Mesothelial cell of epicardium (in vitro differentiated cells): Measurements from ENCODE around the gene CPT1A. TPM values are rescaled to one million over a fixed set of nuclear protein-coding genes. Genes with fewer than 3 reads are reported as not detected.

Source experiments
- DNase-seq, 2 experiments: peaks; one replicate each; pipeline ENCODE4 v3.0.0; 2021; ENCODE audit warnings: low spot score in 2 of 2; ENCODE audit not compliant: unreplicated experiment in 2 of 2
- H3K27ac Mint-ChIP-seq: 2 replicates; pipeline ENCODE4 v1.8.0; 2021; ENCODE audit warnings: mixed read lengths
- H3K27me3 Mint-ChIP-seq: 2 replicates; pipeline ENCODE4 v1.8.0; 2021; ENCODE audit warnings: low read depth, mixed read lengths
- H3K36me3 Mint-ChIP-seq: 2 replicates; pipeline ENCODE4 v1.8.0; 2021; ENCODE audit warnings: mixed read lengths
- H3K4me1 Mint-ChIP-seq: 2 replicates; pipeline ENCODE4 v1.8.0; 2021; ENCODE audit warnings: mixed read lengths
- H3K4me3 Mint-ChIP-seq: 2 replicates; pipeline ENCODE4 v1.8.0; 2021; ENCODE audit warnings: mild to moderate bottlenecking, moderate library complexity, mixed read lengths
- H3K9me3 Mint-ChIP-seq: 2 replicates; pipeline ENCODE4 v1.8.0; 2021; ENCODE audit warnings: mixed read lengths
- total RNA-seq: library from RNA; stranded (reverse); gene quantifications from 3 replicates; pipeline ENCODE4 v1.2.1, GENCODE V29; 2021
- TF ChIP-seq, protein P1 (sequence below): fragments of 200-600 bp; sonication (generic); IDR thresholded peaks from one replicate; pipeline ENCODE4 v1.5.0; 2021; ENCODE audit warnings: antibody characterized with exemption; ENCODE audit not compliant: unreplicated experiment

CPT1A gene
- total RNA-seq, 1 donor from 2014 or later = 2.6 TPM

DNA sequence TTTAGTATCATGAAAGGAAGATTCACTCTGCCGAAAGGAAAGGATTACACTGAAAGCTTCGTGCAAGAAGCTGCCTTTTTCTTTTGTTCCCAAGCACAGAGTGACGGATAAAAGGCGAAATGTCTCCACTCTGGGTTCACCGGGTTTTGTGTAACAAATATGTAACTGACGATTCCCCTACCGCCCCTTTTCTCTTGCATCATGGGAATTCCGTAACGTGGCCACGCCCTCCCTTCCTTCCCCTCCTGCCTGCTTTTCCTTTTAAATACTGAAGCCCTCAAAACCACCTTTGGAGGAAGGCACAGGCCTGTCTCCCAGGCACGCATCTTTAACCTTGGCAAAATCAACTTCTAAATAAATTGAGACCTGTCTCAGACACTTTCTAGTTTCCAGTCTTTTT lies 74.0 kb downstream of the CPT1A start:
- H3K4me3 Mint-ChIP-seq = no peak overlapping the region
- H3K4me1 Mint-ChIP-seq = peaks cover 26% of the 10 kb centered on the region
- H3K27ac Mint-ChIP-seq = no peak overlapping the region
- H3K27me3 Mint-ChIP-seq = peaks cover 5% of the 10 kb centered on the region
- TF ChIP-seq, protein P1, sequence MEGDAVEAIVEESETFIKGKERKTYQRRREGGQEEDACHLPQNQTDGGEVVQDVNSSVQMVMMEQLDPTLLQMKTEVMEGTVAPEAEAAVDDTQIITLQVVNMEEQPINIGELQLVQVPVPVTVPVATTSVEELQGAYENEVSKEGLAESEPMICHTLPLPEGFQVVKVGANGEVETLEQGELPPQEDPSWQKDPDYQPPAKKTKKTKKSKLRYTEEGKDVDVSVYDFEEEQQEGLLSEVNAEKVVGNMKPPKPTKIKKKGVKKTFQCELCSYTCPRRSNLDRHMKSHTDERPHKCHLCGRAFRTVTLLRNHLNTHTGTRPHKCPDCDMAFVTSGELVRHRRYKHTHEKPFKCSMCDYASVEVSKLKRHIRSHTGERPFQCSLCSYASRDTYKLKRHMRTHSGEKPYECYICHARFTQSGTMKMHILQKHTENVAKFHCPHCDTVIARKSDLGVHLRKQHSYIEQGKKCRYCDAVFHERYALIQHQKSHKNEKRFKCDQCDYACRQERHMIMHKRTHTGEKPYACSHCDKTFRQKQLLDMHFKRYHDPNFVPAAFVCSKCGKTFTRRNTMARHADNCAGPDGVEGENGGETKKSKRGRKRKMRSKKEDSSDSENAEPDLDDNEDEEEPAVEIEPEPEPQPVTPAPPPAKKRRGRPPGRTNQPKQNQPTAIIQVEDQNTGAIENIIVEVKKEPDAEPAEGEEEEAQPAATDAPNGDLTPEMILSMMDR = no peak
- no peaks in the 10 kb centered on the region for H3K36me3 Mint-ChIP-seq
- no peak for DNase-seq
- no peaks in the 10 kb centered on the region for H3K9me3 Mint-ChIP-seq

DNA sequence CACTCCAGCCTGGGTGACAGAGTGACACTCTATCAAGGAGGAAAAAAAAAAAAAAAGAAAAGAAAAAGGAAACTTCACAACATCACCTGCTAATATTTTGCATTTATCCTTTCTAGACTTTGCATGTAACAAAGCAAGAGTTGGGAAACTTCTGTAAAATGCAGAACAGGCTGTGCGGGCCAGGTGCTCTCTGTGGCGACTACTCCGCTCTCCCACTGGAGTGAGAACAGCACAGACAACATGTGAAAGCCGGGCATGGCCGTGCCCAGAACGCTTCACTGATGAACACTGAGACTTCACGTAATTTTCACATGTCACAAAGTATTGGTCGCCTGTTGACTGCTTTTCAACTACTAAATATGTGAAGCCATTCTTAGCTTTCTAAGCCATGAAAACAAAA lies 74.9 kb downstream of the CPT1A start:
- TF ChIP-seq, protein P1 = no peak
- no peak for DNase-seq
- H3K9me3 Mint-ChIP-seq = no peaks in the 10 kb centered on the region
- no peaks in the 10 kb centered on the region for H3K36me3 Mint-ChIP-seq
- peaks cover 5% of the 10 kb centered on the region for H3K27me3 Mint-ChIP-seq
- H3K27ac Mint-ChIP-seq = no peak overlapping the region
- H3K4me3 Mint-ChIP-seq = no peak overlapping the region
- H3K4me1 Mint-ChIP-seq = peaks cover 33% of the 10 kb centered on the region

DNA sequence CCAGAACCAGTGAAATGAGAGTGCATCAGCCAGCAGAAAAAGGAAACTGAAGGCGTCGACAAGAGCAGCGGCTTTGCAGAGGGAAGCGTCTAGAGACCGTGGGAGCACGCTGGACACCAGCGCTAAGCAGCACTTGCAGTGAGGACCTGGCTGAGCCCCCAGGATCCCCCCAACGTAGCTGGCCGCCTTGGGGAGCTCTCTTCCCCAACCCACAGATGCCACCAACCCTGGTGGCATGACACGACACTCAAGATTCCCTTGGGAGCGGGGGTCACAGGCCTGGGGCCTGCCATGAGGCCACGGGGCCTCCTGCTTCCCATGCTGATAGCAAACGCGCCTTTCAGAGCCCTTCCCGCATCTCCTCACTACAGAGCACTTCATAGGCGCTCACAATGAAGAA lies 77.0 kb downstream of the CPT1A start:
- Mint-ChIP-seq H3K4me3 (no peak overlapping the region), H3K27ac (peak overlapping the region; percentile 48), H3K4me1 (peaks cover 23% of the 10 kb centered on the region)

DNA sequence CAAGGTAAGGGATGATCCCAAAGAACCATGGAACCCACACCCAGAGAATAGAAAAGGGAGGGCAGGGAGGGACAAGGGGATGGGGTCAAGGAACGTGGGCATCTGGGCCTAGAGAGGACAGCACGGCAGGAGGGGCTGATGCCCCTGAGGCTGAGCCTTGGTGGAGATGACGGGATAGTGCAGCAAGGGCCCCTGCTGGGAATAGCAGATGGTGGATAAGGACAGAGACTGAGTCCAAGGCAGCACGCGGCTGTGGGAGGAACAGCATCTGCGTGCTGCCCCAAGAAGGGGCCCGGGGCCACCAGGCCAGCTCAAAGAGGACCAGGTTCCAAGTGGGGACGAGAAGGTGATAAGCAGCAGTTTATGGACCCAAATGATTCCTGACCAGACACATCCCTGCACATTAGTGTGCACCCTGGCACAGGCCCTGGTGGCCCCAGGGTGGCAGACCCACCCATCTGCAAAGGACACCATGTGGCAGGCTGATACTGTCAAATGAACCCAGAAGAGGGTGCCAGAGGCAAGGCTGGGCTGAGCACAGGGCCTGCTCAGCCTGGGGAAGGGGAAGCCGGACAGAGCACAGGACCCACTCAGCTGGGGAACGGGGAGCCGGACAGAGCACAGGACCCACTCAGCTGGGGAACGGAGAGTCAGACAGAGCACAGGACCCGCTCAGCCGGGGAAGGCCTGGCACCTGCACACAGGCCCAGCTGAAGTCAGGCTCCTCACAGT lies 77.6 kb downstream of the CPT1A start:
- Mint-ChIP-seq H3K27ac (peak overlapping the region; percentile 61), H3K27me3 (no peaks in the 10 kb centered on the region), H3K9me3 (no peaks in the 10 kb centered on the region), H3K36me3 (no peaks in the 10 kb centered on the region), H3K4me3 (no peak overlapping the region), H3K4me1 (peaks cover 23% of the 10 kb centered on the region)
- no peak for DNase-seq
- TF ChIP-seq, protein P1 = no peak

More for the DNA sequence above, 77.0 kb downstream of the CPT1A start:
- DNase-seq = no peak
- no peaks in the 10 kb centered on the region for H3K9me3 Mint-ChIP-seq
- no peaks in the 10 kb centered on the region for H3K27me3 Mint-ChIP-seq
- TF ChIP-seq, protein P1 = no peak
- no peaks in the 10 kb centered on the region for H3K36me3 Mint-ChIP-seq

DNA sequence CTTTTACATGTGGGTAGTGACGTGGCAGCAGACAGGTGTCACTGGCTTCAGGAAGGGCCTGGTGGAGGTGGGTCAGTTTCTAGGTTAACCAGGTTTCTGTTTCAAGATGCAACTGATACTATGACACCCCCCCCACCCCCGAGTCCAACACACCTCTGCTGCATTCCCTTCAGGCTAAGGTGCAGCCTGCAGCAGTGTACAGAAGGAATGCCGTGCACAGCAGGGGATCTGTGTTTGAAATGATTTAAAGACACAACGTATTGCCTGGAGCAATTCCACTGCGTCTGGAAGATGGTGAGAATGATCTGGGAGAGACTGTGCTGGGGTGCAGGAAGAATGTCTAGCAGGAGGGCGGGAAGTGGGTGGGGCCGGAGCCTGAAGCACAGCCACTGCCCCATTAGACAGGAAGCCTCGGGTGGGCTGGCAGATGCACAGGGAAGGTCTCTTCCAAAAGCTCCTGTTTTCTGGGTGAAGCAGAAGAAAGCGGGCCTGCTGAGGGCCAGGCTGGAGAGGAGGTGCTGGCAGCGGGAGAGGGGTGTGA lies 78.5 kb downstream of the CPT1A start:
- TF ChIP-seq, protein P1 = no peak
- Mint-ChIP-seq H3K36me3 (no peaks in the 10 kb centered on the region), H3K9me3 (no peaks in the 10 kb centered on the region), H3K27ac (peak overlapping the region; percentile 93), H3K27me3 (no peaks in the 10 kb centered on the region), H3K4me1 (peaks cover 23% of the 10 kb centered on the region), H3K4me3 (peak overlapping the region; percentile 49)
- DNase-seq = peak in 1 of 2 experiments; percentile 49
